GM21786 (cell line): ENCODE results near the gene EML1.

Experiments
- ATAC-seq: cut with Tn5 transposase; IDR thresholded peaks from one replicate; pipeline ENCODE4 v1.9.1; 2021; ENCODE audit not compliant: unreplicated experiment

The EML1 gene

GRCh38 chr14:99891900-99892299, 98.7 kb downstream of the EML1 start:
- ATAC-seq, result peak; percentile 47

DNA sequence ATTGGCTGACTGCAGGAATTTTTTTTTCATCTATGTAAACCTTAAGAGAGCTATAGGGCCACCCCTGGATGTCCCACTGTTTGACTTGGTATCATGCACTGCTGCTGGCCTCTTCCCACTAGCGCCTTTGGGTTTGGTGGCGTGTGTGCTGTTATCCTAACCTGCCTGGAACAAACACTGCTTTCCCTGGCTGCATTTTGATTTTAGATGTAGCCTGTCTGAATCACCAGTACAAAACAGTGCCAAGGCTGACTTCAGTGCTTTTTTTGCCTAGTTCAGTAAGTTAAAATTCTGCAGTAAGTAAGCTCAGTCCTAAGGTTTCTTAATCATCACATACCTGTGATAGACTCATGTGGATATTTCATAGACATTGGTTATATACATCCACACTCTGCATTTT, 99.2 kb downstream of the EML1 start:
- no peak for ATAC-seq

GRCh38 chr14:99896361-99896760, 103.1 kb downstream of the EML1 start:
- no peak for ATAC-seq

GRCh38 chr14:99899578-99900178, 106.5 kb downstream of the EML1 start:
- no peak for ATAC-seq

DNA sequence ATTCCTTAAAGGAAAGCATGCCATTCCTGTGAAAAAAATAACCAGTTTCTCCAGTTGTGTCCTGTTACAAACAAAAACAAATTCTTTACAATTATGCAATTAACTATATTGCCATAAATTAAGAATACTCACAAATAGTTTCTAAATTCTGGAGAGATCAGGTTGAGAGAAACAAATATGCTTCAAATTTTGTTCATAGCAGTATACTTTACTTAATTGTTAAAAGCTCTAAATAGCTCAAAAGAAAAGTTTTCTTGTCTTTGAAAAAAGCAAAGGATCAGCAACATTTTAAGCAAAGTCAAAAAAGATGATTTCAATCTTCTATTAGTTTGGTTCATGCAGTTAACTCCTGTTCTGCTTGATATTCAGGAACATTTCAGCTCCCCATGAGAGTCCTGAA, 109.7 kb downstream of the EML1 start:
- ATAC-seq, result no peak

DNA sequence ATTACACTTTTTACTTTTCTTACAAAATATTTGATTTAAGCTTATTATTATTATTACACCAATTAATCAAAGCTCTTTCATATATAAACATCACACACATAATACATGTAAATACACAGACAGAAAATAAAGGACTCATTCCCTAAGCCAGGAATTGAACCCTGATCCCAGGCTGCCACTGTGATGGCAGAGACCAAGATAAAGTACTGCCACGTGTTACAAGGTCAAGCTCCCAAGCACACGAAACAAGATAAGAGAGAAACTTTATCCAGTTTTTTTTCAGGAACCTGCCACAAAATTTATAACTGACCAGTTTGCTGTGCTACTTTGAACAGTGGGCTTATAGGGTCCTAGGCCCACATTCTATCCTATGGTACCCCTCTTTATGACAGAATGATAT, 111.3 kb downstream of the EML1 start:
- ATAC-seq, result no peak

- ATAC-seq, result no peak
Measured at GRCh38 chr14:99905121-99905520, 111.9 kb downstream of the EML1 start.

- no peak for ATAC-seq
Measured at GRCh38 chr14:99907761-99908652, 114.8 kb downstream of the EML1 start.

DNA sequence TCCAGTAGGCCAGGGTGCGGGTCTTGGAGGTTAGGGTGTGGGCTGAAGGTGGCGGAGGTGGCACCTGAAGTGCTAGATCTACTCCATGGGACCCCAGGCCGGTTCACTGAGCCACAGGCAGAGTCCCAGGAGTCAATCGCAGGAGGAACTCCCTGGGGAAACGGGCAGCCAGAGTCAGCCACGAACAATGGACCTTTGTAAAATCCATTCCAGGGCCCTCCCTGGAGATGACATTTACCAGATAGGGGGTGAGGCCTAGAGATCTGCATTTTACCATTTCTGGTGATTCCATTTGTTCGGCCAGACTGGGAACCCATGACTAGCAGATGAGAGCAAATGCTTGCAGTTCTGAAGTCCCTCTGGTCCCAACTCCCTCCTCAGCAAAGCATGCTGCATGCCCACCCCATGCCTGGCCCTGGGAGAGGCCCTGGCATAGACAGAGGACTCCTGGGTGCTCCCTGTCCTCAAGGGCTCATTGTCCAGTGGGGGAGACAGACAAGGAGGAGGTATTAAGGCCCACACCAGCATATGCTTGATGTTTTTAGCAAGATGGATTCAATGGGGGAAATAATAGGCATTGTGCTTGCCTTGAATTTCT, 115.5 kb downstream of the EML1 start:
- no peak for ATAC-seq

- no peak for ATAC-seq
Measured at GRCh38 chr14:99909513-99910064, 116.4 kb downstream of the EML1 start.

GRCh38 chr14:99910337-99911309, 117.4 kb downstream of the EML1 start:
- ATAC-seq, result no peak

DNA sequence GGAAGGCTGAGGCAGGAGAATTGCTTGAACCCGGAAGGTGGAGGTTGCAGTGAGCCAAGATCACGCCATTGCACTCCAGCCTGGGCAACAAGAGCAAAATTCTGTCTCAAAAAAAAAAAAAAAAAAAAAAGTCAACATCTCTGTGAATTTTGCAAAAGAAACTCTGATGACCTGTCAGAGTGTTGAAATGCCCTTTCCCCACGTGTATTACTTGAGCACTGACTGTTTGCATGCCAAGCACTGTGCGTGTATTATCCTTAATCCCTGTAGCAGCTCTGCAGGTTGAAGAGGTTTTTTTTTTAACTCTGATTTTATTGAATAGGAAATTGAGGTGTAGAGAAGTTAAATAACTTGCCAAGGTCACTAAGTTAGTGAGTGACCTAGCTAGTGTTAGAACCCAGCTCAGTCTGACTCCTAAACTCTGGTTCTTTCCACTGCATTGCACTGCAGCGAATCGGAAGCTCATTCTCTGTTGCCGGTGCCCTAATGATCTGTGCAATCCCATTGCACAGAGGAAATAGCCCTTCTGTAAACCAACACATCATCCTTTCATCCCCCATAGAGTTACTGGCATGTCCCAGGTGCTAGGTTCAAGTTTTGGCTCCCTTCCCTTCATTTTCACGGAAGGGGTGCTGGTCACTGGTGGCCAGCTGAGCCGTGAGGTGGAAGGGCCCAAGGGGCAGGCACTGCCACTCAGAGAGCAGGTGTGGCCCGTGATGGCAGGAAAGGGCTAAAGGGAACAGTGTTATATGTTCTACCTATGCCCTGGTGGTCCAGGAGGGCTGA, 122.3 kb downstream of the EML1 start:
- ATAC-seq, result no peak

DNA sequence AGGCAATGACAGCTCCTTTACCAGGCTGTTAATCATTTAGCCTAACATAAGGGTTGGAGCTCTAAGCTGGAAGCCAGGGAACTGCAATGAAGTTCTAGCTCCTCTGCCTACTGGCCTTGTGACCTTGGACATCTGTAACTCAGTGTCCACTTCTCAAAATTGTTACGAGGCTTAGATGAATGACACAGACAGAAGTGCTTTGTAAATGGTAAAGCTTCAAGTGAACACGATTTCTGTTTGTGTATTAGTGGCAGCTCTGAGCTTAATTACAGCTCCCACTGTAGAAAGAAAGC, 122.8 kb downstream of the EML1 start:
- no peak for ATAC-seq

DNA sequence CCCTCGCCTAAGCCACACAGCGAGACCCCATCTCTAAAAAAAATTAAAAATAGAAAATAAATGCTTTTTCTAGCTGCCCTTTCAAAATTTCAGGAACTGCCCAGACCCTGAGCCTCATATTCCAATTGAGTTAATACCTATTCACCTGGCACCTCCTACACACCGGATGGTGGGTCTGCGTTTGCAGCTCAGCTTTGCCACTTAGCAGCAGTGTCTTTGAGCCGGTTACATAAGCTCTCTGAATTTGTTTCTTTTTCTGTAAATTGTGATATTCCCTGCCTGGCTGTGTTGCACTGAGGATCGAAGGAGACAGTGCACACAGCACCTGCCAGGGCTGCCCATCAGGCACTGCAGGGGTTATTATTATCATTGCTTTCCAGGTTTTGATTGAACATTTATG, 125.6 kb downstream of the EML1 start:
- ATAC-seq, result no peak

DNA sequence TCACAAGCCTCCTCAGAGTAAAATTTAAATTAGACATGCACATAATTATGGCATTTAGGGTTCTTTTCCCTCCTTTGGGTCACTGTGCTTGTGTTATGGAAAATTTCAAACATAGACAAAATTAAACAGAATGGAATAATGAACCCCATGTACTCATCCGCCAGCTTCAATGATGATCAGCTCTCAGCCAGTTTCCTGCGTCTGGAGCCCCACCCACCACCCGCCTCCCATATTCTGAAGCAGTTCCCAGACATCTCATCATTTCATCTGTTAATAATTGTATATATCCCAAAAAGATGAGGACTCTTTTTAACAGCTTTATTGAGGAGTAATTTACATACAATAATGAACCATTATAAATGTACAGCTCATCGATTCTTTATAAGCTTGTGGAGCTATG, 128.2 kb downstream of the EML1 start:
- no peak for ATAC-seq

DNA sequence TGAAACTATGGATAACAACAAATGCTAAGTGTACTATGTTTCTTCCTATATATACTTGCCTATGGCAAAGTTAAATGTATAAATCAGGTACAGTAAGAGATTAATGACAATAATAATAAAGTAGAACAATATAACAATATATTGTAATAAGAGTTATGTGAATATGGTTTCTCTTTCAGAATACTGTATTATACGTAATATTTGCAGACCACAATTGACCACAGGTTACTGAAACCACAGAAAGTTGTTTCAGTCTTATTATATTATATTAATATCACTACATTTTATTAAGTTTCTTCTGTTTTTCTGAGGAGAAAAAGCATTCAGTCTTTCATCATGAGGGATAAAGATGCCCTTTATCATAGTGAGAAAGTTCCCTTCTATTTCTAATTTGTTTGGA, 131.2 kb downstream of the EML1 start:
- no peak for ATAC-seq

DNA sequence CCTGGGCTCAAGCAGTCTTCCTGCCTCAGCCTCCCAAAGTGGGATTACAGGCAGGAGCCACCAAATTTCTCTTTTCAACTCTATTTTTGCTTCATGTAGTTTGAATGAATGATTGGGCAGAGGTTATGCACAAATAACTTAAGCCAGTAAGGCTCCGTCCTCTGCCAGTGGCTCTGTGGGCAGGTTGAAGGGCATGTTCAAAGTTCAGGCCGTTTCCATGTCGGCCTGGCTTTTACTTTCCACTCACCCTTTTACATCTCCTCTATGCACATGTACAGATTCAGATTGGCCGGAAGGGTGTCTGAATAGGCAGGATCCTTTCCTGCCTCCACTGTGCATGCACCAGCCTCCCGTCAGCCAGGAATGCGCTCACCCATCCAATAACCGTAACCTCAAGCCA, 132.3 kb downstream of the EML1 start:
- ATAC-seq, result no peak

- no peak for ATAC-seq
Measured at GRCh38 chr14:99928963-99929362, 135.8 kb downstream of the EML1 start.

GRCh38 chr14:99929601-99930000, 136.4 kb downstream of the EML1 start:
- no peak for ATAC-seq
